DMS153 (cell line): ENCODE results near the gene SNPH.

Experiments used
- DNase-seq: peaks from one replicate; lab custom pipeline; 2025; lab: John Stamatoyannopoulos, UW

Gene SNPH

GRCh38 chr20:1287306-1287705 is 21.2 kb downstream of the SNPH start:
- no peak for DNase-seq

DNA sequence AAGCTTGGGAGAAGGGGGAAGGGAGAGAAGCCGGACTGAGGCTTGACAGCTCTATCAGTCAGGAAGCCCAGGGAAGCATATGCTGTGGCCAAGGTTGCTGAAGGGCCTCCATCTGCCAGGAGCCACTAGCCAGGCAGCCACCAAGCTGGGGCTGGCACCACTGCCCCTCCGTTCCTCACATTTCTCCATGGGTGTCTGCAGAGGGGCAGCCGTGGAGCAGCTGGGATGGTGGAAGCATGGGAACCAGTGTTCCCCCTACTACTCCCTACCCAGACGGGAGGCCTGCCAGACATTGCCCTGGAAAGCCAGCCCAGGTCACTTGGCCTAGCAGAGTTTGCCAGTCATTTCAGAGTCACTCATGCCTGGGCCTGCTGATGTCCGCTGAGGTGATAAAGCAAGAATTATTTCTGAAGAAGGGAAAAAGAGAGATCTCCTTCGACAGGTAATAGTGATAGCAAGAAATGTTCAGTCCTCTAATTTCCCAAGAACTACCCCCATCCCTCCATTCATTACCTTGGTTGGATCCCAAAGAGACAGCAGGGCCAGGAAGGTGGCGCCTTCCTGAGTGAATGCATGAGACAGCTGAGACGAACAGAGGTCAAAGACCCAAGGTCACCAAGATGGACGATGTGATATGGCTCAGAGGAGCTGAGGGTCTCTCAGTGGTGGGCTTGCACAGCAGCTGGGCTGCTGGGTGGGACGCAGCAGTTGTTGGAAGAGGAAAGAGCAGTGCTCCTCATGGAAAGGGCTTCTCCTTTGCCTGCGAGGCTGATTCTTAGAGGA is 21.9 kb downstream of the SNPH start:
- no peak for DNase-seq

- no peak for DNase-seq
Measured at GRCh38 chr20:1291191-1291741, 25.2 kb downstream of the SNPH start.

- DNase-seq = no peak
Measured at GRCh38 chr20:1292620-1293019, 26.5 kb downstream of the SNPH start.

- no peak for DNase-seq
Measured at GRCh38 chr20:1293641-1294379, 27.7 kb downstream of the SNPH start.

GRCh38 chr20:1294497-1294896 is 28.4 kb downstream of the SNPH start:
- no peak for DNase-seq

DNA sequence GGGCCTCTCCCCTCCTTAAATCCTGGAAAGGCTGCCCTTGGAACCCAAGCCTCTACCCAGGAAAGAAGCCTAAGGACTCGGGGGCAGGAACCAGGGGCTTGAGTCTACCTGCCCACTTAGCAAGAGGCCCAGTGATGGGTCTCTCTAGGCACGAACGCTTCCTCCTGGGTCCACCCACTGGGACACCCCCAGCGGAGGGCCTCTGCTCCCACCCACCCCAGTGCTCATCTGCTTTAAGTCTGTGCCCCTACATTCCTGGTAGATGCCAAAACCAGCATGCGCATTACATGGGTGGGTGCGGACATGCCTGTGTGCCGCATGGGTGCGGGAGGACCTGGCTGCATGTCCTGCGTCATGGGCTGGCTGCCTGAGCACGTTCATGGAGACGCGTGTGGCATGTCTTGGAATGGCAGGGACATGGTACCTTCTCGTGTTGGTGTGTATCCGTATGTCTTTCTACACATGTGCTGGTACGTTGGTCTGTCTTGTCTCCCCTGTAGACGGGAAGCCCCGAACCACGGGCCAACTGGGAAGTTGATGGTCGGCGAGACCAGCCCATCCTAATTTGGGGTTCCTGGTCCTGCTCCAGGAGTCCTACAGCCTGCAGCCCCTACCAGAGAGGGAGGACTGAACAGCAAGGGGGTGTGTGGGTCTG is 29.3 kb downstream of the SNPH start:
- DNase-seq = no peak

GRCh38 chr20:1296117-1296610 is 30.1 kb downstream of the SNPH start:
- DNase-seq = no peak

DNA sequence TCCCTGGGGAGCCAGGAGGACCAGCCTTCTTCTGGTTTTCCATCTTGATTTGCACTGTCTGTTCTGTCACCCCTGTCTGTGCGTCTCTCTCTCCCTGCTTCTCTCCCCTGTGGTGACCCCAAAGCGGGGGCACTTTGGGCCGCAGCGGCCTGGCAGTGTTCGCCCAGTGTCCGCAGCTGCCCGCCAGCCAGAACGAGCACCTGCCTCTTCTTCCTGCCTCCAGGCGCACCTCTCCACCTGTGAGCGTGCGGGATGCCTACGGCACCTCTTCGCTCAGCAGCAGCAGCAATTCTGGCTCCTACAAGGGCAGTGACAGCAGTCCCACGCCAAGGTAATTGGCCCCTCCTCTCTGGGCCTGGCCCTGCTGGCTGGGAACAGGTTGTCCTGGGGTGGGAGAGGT is 30.8 kb downstream of the SNPH start:
- no peak for DNase-seq

DNA sequence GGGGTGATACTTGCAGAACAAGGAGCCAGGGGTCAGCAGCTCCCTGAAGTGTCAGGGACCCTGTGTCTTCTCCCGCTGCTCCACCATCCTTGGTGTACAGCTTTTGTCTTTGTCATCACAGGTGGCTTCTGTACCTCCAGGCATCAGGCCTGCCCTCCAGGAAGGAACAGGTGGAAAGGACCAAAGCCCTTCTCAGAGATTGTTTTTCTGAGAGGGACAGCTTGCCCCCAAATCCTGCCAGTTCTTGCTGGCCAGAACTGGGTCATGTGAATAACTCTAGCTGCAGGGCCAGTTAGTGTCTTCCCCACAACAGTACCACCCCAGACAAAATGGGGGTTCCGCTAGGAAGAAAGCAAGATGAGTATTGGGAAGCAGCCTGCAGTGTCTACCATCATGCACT is 31.4 kb downstream of the SNPH start:
- no peak for DNase-seq

DNA sequence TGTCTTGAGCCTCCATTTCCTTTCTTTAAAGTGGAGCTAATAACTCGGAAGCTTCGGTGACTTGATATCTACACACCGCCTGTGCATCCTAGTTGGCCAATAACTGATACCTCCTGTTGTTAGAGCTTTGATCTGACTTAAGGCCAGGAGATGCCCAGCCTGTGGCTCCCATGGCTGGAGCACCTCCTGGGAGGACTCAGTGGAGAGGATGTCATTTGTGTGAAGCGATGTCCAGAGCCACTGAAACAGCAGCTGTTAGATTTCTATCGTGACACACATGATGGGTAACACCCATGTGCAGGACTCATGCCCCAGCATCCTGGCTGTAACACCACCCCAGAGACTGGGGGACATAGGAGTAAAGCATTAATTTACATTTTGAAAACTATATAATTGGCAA is 32.1 kb downstream of the SNPH start:
- DNase-seq = no peak

DNA sequence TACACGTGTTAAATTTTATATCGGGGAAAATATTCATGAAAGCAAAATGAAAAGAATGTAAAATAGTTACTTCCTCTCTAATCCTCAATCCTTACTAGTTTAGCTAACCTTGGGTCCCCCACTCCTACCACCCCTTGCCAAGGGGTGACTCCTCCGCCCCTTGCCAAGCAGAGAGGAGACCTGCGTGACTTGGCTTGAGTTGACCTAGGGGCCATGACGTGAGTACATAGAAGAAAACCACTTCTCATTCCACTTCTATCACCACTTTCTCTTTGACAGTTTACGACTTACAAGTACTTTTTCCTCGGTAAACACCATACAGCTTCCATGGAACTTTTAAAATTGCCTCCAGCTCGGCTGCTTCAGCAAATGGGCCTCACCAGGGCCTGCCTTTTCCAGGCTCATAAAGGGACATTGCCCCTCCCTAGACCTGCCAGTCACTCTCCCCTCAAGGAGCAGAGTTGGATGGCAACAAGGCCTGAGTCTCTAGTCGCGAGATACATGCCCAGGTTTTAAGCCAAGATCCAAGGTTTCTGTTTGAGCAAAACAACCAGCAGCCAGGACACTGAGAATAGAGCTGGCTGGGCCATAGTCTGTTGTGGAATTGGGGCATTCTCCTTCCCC is 32.9 kb downstream of the SNPH start:
- DNase-seq = no peak

DNA sequence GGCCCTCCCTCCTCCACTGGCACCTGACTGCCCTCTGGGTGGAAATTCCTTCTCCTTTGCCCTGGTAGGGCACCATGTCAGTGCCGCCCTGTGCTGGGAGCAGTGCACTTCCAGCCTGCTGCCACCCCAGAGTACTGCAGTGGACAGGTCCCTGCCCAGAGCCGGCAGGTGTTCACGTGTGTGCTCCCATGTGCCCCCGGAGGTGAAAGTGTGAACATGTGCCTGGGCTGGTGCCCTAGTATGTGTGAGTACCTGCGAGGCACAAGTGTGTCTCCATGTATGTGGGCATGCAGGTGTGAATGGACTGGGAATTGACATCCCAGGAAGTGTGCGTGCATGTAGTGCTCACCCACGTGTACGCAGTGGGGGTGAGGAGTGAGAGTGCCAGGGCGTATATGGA is 33.4 kb downstream of the SNPH start:
- peak; percentile 26 for DNase-seq

- no peak for DNase-seq
Measured at GRCh38 chr20:1300083-1300840, 34.2 kb downstream of the SNPH start.

- no peak for DNase-seq
Measured at GRCh38 chr20:1301031-1301529, 35.0 kb downstream of the SNPH start.

GRCh38 chr20:1302685-1303541 is 36.8 kb downstream of the SNPH start:
- no peak for DNase-seq

DNA sequence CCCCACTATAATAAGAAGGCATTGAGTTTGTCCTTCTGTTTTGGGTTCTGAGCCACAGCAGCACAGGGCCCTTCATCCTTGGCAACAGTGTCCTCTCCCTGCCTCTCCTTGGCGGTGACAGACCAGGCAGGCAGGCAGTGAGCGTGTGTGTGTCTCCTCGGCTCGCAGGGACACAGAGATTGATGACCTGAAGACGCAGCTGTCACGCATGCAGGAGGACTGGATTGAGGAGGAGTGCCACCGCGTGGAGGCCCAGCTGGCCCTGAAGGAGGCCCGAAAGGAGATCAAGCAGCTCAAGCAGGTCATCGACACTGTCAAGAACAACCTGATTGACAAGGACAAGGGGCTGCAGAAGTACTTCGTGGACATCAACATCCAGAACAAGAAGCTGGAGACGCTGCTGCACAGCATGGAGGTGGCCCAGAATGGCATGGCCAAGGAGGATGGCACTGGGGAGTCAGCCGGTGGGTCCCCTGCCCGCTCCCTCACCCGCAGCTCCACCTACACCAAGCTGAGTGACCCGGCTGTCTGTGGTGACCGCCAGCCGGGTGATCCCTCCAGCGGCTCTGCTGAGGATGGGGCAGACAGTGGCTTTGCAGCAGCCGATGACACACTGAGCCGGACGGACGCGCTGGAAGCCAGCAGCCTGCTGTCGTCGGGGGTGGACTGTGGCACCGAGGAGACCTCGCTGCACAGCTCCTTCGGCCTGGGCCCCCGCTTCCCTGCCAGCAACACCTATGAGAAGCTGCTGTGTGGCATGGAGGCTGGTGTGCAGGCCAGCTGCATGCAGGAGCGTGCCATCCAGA is 38.8 kb downstream of the SNPH start:
- DNase-seq = no peak

DNA sequence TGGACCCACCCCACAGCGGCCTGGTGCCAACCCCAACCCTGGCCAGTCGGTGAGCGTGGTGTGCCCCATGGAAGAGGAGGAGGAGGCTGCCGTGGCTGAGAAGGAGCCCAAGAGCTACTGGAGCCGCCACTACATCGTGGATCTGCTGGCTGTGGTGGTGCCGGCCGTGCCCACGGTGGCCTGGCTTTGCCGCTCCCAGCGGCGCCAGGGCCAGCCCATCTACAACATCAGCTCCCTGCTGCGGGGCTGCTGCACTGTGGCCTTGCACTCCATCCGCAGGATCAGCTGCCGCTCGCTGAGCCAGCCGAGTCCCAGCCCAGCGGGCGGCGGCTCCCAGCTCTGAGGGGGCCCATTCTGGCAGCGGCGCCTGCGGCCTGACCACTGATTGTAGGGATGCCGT is 39.6 kb downstream of the SNPH start:
- no peak for DNase-seq
